ENCODE data around the gene PARD3.

The PARD3 gene

GRCh38 chr10:34593930-34594329, 221.2 kb downstream of the PARD3 start:
- POLR2A ChIA-PET = no interaction called here
- TF ChIP-seq, protein P1, sequence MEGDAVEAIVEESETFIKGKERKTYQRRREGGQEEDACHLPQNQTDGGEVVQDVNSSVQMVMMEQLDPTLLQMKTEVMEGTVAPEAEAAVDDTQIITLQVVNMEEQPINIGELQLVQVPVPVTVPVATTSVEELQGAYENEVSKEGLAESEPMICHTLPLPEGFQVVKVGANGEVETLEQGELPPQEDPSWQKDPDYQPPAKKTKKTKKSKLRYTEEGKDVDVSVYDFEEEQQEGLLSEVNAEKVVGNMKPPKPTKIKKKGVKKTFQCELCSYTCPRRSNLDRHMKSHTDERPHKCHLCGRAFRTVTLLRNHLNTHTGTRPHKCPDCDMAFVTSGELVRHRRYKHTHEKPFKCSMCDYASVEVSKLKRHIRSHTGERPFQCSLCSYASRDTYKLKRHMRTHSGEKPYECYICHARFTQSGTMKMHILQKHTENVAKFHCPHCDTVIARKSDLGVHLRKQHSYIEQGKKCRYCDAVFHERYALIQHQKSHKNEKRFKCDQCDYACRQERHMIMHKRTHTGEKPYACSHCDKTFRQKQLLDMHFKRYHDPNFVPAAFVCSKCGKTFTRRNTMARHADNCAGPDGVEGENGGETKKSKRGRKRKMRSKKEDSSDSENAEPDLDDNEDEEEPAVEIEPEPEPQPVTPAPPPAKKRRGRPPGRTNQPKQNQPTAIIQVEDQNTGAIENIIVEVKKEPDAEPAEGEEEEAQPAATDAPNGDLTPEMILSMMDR (IDR thresholded peaks at IDR 0.05; ENCODE audit: control extremely low read depth, extremely low read depth, low read depth, missing control alignments) = no peak
- CTCF ChIA-PET = interaction anchor here (1.1 to 1.8 kb wide), 3 partner anchors 11 to 45 kb away, joined by 3 to 4 read pairs (median 3); no protein-coding TSS in a partner anchor
- no peak for DNase-seq (ENCODE audit: extremely low spot score)

- CTCF ChIA-PET = interaction anchor here (1.1 to 1.8 kb wide), 2 partner anchors 11 to 46 kb away, joined by 3 to 4 read pairs; no protein-coding TSS in a partner anchor
Observed at GRCh38 chr10:34593374-34593890, 221.7 kb downstream of the PARD3 start.

GRCh38 chr10:34590793-34591192, 224.3 kb downstream of the PARD3 start:
- ChIA-PET POLR2A (no interaction called here), CTCF (no interaction called here)
- TF ChIP-seq, protein P1 (IDR thresholded peaks at IDR 0.05; ENCODE audit: control extremely low read depth, extremely low read depth, low read depth, missing control alignments) = no peak
- DNase-seq (ENCODE audit: extremely low spot score) = no peak

More at GRCh38 chr10:34593374-34593890, 221.7 kb downstream of the PARD3 start:
- DNase-seq (ENCODE audit: extremely low spot score) = no peak
- POLR2A ChIA-PET = no interaction called here
- TF ChIP-seq, protein P1 (IDR thresholded peaks at IDR 0.05; ENCODE audit: control extremely low read depth, extremely low read depth, low read depth, missing control alignments) = no peak

- TF ChIP-seq, protein P1 (IDR thresholded peaks at IDR 0.05; ENCODE audit: control extremely low read depth, extremely low read depth, low read depth, missing control alignments) = no peak
- CTCF ChIA-PET = interaction anchor here (1.5 kb wide), 1 partner anchor 38 kb away, joined by 3 read pairs; no protein-coding TSS in a partner anchor
- no peak for DNase-seq (ENCODE audit: extremely low spot score)
- POLR2A ChIA-PET = no interaction called here
Observed at GRCh38 chr10:34589275-34589674, 225.8 kb downstream of the PARD3 start.

GRCh38 chr10:34587680-34588019, 227.4 kb downstream of the PARD3 start:
- POLR2A ChIA-PET = no interaction called here
- CTCF ChIA-PET = interaction anchor here (1.5 kb wide), 1 partner anchor 40 kb away, joined by 3 read pairs; no protein-coding TSS in a partner anchor
- no peak for DNase-seq (ENCODE audit: extremely low spot score)
- TF ChIP-seq, protein P1 (IDR thresholded peaks at IDR 0.05; ENCODE audit: control extremely low read depth, extremely low read depth, low read depth, missing control alignments) = no peak

- POLR2A ChIA-PET = no interaction called here
- DNase-seq (ENCODE audit: extremely low spot score) = no peak
- TF ChIP-seq, protein P1 (IDR thresholded peaks at IDR 0.05; ENCODE audit: control extremely low read depth, extremely low read depth, low read depth, missing control alignments) = no peak
- CTCF ChIA-PET = no interaction called here
Observed at GRCh38 chr10:34587002-34587679, 228.0 kb downstream of the PARD3 start.

Measured in GM10248 (cell line).